ENCODE data around the gene AHDC1.

Gene AHDC1

GRCh38 chr1:27597516-27598294 is 6.2 kb downstream of the AHDC1 start:
- no peak for DNase-seq (ENCODE audit: low read depth in 2 of 2)

DNA sequence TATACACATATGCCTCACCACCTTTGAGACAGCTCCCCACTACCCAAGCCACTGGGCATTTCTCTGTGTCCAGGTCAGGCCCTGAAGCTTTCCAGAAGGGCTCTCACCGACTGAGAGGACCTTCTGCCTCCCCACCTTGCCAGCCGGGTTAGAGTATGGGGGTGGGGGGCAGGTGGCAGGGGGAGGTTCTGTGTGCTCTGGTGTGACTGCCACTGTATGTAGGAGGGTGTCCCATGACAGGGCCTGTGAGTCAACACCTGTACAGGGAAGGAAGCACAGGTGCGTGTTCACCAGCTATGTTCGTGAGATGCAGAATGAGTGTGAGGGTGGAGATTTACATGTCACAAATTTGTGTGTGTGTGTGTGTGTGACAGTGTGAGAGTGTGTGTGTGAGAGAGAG is 7.0 kb downstream of the AHDC1 start:
- no peak for DNase-seq (ENCODE audit: low read depth in 2 of 2)

- no peak for DNase-seq (ENCODE audit: low read depth in 2 of 2)
Observed at GRCh38 chr1:27596261-27596660, 7.7 kb downstream of the AHDC1 start.

GRCh38 chr1:27595597-27595996 is 8.3 kb downstream of the AHDC1 start:
- no peak for DNase-seq (ENCODE audit: low read depth in 2 of 2)

- no peak for DNase-seq (ENCODE audit: low read depth in 2 of 2)
Observed at GRCh38 chr1:27594564-27595510, 9.1 kb downstream of the AHDC1 start.

DNA sequence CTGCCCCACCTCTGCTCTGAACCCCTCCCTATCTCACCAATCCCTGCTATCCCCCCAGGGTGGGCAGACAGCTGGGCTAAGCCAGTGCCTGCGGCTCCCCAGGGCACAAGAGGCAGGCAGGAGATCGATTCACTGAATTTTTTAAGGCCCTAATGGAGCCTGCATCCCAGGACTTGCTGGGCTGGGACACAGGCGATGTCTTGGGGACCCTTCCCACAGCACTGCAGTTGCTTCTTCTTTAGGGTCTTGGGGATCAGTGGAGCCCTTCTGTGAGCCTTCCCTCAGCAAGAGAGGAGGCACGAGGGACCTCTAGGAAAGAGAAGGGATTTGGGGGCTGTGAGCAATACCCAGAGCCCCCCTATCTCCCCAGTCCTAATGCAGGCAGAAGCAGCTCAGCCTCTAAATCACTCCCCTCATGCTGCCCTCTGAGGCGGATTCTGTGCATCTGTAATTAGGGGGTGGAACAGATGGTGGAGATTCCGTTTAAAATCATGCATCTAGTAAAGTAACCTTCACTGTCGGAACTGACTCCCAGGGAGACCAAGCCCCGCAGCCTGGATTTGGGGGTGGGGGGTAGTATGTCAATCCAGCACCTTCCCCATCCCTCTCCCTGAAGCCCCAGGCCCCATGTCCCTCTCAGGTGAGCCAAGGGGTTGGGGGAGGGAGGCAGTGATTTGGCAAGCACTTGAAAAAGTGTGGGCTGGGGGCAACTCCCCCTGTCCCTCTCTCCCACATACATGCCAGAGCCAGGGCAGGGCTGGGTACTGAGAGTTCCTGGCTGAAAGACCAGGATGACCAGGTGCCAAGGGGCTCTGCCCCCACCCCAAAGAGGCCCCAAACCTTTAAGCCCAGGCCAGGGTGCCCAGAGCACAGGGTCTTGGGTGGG is 10.0 kb downstream of the AHDC1 start:
- DNase-seq (ENCODE audit: low read depth in 2 of 2) = no peak

DNA sequence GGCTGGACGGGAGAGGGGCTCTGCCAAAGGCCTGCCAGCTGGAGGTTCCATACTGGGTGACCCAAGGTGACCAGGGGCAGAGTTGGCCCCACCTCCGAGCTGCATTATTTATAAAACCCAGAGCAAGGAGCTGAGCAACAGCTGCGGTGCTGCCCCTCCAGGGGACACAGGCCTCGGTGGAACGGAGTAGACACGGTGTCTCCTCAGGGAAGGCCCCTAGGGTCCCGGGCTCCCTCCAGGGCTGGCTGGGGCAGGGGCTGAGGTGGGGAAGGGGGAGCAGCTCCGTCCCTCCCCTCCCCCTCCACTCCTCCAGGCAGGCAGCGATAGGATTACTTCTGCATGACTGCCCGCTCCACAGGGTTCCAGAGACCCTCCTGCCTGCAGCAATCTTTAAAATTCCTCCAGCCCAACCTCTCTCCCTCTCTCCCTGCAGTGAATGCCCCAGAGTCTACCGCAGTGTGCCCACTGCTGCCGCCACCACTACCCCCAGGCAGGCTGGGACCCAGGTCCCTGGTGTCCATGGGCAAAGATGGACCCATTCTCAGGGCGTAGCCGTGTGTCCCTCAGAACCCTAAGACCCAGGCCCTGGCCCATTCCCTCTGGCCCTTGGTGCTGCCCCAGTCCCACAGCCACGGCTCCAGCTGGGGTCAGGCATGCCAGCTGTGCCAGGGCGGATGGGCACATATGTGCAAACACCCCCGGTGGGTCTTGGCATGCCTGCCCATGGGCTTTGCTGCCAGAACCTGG is 10.8 kb downstream of the AHDC1 start:
- DNase-seq (ENCODE audit: low read depth in 2 of 2) = no peak

DNA sequence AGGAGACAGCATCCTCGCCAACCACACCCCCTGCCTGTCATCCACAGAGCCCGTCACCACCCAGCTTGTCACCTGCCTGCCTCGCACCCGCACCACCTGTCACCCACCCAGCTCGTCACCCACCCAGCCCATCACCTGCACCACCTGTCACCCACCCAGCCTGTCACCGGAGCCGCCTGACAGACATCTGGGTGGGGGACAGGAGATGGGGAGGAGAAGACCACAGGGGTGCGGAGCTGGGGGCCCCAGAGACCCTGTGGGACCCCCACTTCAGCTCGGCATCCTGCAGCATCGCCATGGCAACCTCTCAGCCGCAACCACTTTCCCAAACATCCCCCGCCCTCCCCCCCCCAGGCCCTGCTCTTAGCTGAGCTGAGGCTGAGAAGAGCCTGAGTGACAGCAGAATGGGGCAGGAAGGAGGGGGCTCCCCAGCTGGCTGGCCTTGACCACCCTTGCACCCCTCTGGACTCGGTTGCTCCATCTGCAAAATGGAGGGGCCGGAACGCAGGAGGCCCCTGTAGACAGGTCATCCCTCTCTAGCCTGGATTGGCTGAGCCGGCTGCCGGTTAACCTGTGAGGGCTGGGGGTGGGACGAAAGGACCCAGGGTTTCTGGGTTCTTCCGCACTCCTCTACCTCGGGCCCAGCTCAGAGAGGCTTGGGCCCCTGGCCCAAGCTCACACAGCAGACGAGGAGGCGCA is 11.6 kb downstream of the AHDC1 start:
- DNase-seq (ENCODE audit: low read depth in 2 of 2) = no peak

DNA sequence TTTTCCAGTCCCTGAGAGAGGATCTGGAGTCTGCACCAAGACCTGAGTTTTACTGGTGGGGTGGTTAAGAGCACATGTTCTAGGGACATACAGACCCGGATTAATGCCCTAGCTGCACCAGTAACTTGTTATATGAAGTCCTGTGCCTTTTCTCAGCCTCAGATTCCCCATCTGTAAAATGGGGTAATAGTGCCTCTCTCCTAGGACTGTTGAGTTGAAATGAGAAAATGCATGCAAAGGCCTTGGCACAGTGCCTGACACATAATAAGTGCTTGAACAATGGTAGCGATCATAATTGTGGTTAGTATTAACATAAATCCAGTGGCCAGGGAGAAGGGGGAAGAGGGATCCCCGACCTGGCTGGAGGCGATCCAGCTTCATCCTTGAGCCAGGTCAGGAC is 12.3 kb downstream of the AHDC1 start:
- DNase-seq (ENCODE audit: low read depth in 2 of 2) = no peak

- DNase-seq (ENCODE audit: low read depth in 2 of 2) = no peak
Observed at GRCh38 chr1:27590917-27591508, 12.9 kb downstream of the AHDC1 start.

DNA sequence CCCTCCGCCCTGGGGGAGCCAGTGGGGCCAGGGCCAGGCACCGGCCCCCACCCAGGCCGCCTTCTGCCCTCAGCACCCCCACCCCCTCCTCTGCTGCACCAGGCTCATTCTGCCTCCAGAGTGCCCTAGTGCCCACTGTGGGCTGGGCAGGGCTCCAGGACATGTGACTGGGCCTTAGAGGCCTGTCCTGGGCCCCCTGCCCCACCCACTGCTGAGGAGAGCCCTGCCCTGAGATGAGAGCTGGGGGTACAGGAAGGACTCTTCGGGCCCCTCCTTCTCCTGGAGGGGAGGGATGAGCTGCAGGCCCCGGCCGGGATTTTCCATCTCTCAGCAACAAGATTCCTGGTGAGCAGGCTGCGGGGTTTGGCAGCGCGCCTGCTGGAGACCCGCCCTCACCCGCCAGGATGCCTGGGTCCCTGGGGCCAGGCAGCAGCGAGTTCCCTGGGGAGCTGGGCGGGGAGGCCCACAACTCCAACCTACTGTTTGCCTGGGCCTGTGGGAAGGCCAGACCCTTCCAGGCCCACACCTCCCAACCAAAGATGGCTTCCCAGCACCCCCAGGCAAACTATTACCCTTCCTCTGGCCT is 14.0 kb downstream of the AHDC1 start:
- DNase-seq (ENCODE audit: low read depth in 2 of 2) = no peak

GRCh38 chr1:27589441-27589840 is 14.5 kb downstream of the AHDC1 start:
- DNase-seq (ENCODE audit: low read depth in 2 of 2) = no peak

GRCh38 chr1:27588256-27589232 is 15.4 kb downstream of the AHDC1 start:
- no peak for DNase-seq (ENCODE audit: low read depth in 2 of 2)

DNA sequence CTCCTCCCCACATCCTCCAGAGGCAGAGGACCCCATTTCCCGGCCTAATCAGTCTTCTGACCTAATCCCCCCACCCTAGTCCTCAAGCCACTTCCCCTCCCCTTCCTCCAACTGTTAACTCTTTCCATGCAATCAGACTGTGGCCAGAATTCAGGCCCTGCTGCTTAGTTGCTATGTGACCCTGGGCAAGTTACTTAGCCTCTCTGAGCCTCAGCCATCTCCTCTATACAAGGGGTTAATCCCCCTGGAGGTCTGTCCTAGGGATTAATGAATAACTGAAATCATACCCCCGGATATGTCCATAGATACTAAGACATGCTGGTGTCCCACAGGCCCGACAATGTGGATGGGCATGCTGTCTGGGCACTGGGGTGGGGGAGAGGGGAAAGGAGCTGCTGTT is 18.3 kb downstream of the AHDC1 start:
- DNase-seq (ENCODE audit: low read depth in 2 of 2) = no peak

DNA sequence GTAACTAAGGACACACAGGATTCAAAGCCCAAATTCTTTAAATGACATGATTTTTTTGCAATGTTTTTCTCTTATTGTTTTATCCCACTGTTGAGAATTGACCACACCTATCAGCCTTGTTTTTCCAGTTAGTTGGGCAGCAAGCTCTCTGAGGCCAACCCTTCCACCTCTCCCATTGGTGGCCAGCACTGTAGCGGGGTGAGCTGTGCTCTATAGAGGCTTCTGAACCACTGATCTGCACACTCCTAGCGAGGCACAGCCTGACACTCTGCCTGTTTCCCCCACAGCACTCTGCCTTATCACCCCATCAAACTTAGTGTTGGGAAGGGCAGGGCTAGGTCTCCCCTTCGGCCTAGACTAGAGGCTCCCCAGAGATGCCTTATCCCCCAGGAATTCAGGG is 19.5 kb downstream of the AHDC1 start:
- DNase-seq (ENCODE audit: low read depth in 2 of 2) = no peak

GRCh38 chr1:27583479-27583878 is 20.5 kb downstream of the AHDC1 start:
- DNase-seq (ENCODE audit: low read depth in 2 of 2) = no peak

DNA sequence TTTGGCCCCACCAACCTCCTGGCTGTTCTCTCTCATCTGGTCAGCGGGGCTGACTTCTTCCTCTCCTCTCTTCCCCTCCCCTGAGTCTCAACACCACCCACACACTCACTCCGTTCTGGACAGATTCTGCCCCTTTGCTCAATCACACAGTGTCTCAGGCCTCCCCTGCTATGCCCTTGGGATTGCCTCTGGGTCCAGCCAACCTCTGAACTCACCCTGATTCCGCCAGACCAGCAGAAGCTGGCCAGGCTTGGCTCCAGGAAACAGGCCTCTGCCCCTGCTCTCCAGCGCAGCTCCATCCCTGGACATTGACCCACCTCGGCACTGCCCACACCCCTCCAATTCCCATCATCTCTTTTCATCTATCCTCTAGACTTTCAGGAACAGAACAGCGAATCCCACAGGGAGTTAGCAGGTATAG is 22.1 kb downstream of the AHDC1 start:
- no peak for DNase-seq (ENCODE audit: low read depth in 2 of 2)

DNA sequence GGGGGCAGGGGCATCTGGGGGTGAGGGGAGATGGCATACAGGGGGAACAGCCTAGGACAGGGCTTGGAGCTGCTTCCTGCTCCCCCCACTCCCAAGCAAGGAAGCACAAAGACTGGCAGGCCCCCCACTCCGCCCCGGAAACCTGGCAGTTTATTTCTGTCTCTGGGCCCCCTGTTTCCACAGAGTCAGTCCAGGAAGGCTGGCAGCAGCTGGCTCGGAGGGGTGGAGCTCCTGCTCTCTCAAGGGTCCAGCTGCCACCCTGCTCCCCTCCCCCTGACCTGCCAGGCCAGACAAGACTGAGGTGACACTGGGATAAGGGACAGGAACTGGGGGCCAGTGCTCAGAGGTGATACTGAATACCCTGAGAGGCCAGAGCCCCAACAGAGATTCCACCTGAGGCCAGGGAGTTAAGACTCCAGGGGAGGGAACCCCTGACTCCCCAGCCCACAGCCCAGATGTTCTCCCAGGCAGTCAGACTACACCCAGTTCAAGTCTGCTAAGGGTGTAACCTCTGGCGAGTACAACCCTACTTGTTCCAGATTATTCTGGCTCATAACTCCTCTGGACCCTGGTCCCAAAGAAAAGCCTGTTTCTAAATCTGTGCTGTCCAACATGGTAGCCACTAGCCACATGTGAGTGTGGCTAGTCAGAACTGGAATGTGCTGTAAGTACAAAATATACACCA is 26.3 kb downstream of the AHDC1 start:
- DNase-seq (ENCODE audit: low read depth in 2 of 2) = no peak
